GM19025 (cell line): ENCODE measurements around the gene ROR1.

Experiments used
- ATAC-seq: cut with Tn5 transposase; IDR thresholded peaks from one replicate; pipeline ENCODE4 v1.9.1; 2021; ENCODE audit warnings: mild to moderate bottlenecking, low read depth, moderate library complexity; ENCODE audit not compliant: unreplicated experiment

ROR1 gene

DNA sequence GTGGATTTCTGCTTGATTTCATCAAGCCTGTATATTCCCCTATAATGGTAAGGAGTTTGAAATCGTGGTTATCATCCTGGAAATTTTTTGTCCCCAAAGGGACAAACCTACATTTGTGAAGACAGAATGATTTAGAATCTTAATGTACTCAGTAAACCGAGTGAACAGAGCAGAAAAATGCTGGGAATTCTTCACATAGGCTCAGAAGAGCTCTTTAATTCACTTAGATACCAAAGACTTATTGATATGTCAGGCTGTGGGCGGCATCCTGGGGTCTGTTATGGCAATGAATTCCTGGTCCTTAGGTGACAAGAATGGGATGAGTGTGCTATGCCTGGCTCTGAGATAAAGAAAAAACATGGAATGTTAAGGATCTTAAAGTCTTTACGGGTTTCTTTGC is 74.9 kb downstream of the ROR1 start:
- ATAC-seq = no peak

DNA sequence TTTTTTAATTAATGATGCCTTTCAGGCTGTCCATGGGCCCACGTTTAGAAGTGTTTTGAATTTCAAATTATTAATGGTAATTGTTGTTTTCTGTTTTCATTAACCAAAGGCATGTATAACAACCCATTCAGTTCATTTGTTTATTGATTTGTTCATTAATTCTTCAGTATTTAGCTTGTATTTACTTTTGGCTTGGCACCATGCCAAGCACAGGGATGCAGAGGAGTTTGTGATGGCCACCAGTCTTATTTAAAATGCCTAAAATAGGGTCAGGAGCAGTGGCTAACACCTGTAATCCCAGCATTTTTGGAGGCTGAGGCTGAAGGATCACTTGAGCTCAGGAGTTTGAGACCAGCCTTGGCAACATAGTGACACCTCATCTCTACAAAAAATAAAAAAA is 75.3 kb downstream of the ROR1 start:
- ATAC-seq = no peak

DNA sequence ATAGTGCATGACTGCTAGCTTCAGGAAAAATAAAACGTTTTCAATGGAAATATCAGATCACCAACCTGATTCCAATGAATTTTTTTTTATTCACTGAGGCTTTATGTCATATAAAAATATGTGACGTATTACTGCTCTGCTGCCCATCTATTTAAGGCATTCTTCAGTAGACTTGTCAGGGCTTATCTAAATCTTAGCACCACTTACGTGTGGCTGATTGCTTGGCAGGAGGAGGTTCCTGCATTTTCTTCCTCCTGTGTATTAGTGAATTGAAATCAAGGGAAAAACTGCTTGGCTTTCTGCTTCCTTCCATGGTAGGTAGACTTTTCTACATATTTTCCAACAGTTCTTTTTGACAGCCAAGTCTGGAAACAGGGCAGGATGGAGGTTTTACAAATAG is 80.3 kb downstream of the ROR1 start:
- no peak for ATAC-seq

- ATAC-seq = no peak
Observed at GRCh38 chr1:63855942-63856341, 82.1 kb downstream of the ROR1 start.

DNA sequence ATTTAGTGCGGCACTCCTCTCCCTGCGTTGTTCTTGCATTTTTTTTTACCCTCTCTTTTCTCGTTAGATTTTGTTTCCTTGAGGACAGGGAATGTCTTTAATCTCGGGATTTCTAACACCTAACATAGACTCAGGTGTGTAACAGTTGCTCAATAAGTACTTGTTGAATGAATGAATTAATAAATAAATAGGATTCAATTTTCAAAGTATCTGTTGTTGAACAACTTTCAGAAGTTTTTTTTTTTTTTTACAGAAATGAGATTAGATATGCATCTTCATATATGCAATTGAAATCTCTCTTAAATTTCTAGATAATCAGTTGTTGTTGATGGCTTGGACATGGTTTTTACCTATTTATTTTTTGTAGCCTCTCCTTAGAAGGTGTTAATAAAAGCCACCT is 83.1 kb downstream of the ROR1 start:
- no peak for ATAC-seq

GRCh38 chr1:63857478-63857877 is 83.7 kb downstream of the ROR1 start:
- no peak for ATAC-seq

DNA sequence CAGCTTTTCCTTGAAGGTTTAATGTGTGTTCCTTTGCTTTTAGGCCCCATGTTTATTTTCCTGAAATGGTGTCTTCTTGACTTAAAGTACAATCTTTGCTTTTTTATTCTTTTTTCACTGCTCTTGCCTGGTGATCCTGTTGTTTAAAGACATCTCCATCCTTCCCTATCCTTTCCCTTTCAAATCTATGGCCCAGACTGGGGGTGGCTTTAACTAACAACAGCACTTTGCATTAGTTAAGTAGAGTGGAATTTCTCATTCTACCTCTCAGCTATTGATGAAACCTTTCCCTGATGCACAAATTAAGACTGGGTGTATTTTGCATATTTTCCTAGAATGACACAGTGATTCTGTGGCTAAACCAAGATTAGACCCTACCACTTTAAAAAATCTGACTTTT is 84.3 kb downstream of the ROR1 start:
- no peak for ATAC-seq

DNA sequence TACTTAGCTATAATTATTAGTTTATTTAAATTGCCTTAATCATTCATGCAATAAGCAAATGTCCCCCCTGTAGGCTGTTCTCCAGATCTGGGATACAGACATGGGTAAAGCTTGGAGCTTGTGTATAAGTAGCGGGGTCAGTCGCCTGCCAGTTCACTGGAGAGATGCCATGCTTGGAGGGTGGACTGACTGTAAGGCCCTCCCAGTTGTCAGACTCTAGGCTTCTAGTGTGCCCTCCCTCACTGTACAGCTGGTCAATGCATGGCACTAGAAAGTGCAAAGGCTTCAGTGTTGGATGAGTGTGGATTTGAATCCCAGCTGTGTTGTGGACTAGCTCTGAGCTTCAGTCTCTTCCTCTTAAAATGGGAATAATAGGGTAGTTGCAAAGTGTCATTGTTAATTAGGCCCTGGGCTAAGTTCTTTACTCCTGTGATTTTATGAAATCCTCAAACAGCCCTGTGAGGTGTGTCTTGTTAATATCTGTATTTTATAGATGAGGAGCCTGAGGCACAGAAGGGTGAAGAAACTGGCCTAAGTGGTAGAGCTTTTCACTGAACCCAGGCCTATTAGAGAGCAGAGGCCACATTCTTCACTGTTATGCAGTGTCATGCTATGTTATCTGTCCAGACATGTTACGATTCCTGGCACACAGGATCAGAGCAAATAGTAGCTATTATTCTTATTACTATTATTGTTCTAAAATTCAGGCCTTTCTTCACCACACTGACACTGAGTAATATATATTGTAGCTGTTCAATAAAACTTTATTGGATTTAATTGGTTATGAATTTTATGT is 85.9 kb downstream of the ROR1 start:
- ATAC-seq = no peak

DNA sequence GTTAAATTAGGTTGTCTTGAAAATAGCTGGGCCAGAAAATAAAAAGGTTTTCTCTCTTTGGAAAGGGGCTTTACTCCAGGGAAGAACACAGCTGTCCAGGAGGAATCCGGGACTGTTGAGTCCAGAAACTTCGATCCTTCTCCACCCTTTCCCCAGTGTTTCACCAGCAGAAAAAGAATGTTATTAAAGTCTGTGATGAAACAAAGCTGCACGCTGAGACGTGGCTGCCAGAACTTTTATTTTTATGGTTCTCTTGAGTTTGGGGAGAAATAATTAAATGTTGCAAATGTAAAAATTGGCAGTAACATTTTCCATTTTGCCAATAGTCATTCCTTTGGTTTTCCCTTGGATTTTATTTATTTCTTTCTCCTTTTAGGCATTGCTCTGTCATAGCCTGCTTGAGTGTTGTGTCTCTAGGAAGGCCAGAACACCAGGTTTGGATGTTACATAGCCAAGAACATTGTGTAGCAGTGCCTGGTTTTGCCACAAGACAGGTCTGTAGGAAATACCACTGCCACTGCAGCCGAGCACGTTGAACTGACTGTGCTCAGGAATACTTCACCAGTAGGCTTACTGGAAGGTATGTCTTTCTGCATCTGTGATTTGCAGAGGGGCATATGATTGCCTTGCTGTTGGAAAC is 87.4 kb downstream of the ROR1 start:
- ATAC-seq = no peak

GRCh38 chr1:63863145-63863544 is 89.3 kb downstream of the ROR1 start:
- no peak for ATAC-seq

GRCh38 chr1:63864224-63864641 is 90.4 kb downstream of the ROR1 start:
- ATAC-seq = no peak

DNA sequence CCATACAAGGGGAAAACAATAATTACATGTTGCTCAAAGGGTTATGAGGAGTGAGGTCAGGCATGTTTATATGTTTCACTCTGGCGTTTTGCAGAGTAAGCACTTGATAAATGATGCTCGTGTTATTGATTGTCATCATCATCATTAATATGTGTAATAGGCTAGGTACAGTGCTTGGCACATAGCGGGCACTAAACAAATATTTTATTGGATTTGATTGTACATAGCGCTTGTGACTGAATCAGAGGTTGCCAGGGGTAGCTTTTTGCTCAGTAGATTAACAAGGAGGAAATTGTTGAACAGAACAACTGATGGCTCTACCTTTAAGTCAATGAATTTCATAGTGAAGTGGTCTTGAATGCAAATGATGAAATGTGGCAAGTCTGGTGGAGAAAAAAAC is 91.7 kb downstream of the ROR1 start:
- ATAC-seq = no peak

GRCh38 chr1:63866084-63866483 is 92.3 kb downstream of the ROR1 start:
- no peak for ATAC-seq

DNA sequence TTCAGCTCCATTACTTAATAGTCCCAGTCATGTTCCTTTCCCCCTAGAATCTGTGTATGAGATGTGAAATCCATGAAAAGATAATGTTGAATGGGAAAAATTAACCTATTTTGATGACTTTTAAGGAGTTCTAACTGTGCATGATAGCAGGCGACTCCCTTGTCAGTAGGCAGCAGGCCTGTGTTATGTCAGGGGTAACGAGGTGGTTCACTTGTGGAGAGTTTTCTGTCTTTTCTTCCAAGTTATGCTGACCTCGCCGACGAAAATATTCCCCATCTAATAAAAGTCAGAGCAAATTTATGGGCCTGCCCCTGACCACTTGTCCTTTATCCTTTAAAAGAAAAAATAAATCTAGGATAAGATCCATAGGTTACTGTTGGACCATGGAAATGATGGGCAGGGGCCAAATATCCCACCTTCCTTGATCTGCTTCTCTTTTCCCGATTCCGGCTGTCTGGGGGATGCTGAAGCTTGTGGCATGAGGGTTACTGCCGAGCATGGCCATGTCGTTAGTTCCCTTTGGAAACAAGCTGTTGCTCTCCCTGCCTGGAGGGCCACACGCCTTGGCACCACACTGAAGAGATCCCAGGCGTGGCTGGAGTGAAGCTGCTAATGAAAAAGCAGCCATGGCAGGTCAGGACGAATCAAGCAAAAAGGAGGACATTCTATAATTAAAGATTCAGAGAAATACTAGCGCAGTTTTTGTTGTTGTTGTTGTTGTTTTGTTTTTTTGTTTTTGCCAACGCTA is 93.8 kb downstream of the ROR1 start:
- no peak for ATAC-seq

GRCh38 chr1:63868268-63868781 is 94.5 kb downstream of the ROR1 start:
- ATAC-seq = no peak

- ATAC-seq = no peak
Observed at GRCh38 chr1:63870152-63870551, 96.3 kb downstream of the ROR1 start.

GRCh38 chr1:63871463-63871862 is 97.6 kb downstream of the ROR1 start:
- ATAC-seq = no peak

GRCh38 chr1:63873751-63874150 is 99.9 kb downstream of the ROR1 start:
- no peak for ATAC-seq

- ATAC-seq = no peak
Observed at GRCh38 chr1:63874278-63874880, 100.6 kb downstream of the ROR1 start.

GRCh38 chr1:63875636-63876035 is 101.8 kb downstream of the ROR1 start:
- ATAC-seq = no peak
